ENCODE data around the gene TMEM120A. TPM values are rescaled to one million over a fixed set of nuclear protein-coding genes. Genes with fewer than 3 reads are reported as not detected.

Gene TMEM120A
- polyA plus RNA-seq, 1 of the 3 experiments (the other 2 are of a cell fraction): 59.8 TPM

DNA sequence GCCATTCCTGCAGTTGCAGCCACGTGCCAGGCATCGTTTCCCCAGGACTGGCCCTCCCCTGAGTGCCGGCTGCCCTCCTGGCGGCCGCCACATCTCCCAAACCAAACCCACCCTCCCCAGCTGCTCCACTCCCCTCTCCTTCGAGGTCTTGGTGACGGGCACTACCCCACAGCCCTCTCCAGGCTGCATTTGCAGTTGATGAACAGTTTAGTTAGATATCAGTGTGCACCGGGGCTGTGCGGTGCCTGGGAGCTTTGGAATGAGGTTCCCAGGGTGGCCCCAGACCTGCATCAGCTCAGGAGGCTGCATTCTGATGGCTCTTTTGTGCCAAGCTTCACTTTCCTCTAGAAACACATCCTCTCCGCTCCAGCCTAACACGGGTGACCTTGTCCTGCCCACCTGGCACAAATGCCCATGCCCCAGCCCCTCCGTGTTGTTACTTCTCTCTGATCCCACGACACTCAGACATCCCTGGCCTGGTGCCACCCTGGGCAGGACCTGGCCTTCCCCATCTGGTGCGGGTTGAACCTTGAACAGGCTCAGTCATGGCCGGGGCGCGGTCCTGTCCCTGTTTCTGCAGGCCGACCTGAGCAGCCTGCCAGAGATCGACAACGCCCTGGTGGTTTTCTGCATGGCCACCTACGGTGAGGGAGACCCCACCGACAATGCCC is 14.5 kb downstream of the TMEM120A start:
- H4K20me1 ChIP-seq (ENCODE audit: insufficient read depth): no peaks in the 10 kb centered on the region
- no peak overlapping the region for H3K4me2 ChIP-seq
- POLR2A ChIA-PET: no interaction called here
- no peak overlapping the region for H3K27ac ChIP-seq (ENCODE audit: low read depth in 2 of 2, low read length in 1 of 2)
- H2AFZ ChIP-seq (ENCODE audit: low read depth): no peak overlapping the region
- peak; percentile 37 for DNase-seq
- H3K4me1 ChIP-seq (ENCODE audit: control insufficient read depth in 1 of 2, insufficient read depth in 2 of 2, low read depth in 1 of 2, low read length in 1 of 2): no peaks in the 10 kb centered on the region; a peak in 1 of 4 replicates
- no peaks in the 10 kb centered on the region for H3K9me3 ChIP-seq
- H3K9ac ChIP-seq: no peak overlapping the region
- H3K4me3 ChIP-seq (ENCODE audit: low read depth in 2 of 2, low read length in 1 of 2): no peak overlapping the region
- CTCF ChIA-PET: interaction anchor here (0.9 kb wide), 1 partner anchor 10 kb away, joined by 3 read pairs; no protein-coding TSS in a partner anchor
- H3F3A ChIP-seq (replicated peaks; ENCODE audit: insufficient read depth): no peaks in the 10 kb centered on the region
- TF ChIP-seq, protein P1, sequence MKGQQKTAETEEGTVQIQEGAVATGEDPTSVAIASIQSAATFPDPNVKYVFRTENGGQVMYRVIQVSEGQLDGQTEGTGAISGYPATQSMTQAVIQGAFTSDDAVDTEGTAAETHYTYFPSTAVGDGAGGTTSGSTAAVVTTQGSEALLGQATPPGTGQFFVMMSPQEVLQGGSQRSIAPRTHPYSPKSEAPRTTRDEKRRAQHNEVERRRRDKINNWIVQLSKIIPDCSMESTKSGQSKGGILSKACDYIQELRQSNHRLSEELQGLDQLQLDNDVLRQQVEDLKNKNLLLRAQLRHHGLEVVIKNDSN (IDR thresholded peaks at IDR 0.05; ENCODE audit: borderline replicate concordance, low read depth): no peak
- TF ChIP-seq, protein P2, sequence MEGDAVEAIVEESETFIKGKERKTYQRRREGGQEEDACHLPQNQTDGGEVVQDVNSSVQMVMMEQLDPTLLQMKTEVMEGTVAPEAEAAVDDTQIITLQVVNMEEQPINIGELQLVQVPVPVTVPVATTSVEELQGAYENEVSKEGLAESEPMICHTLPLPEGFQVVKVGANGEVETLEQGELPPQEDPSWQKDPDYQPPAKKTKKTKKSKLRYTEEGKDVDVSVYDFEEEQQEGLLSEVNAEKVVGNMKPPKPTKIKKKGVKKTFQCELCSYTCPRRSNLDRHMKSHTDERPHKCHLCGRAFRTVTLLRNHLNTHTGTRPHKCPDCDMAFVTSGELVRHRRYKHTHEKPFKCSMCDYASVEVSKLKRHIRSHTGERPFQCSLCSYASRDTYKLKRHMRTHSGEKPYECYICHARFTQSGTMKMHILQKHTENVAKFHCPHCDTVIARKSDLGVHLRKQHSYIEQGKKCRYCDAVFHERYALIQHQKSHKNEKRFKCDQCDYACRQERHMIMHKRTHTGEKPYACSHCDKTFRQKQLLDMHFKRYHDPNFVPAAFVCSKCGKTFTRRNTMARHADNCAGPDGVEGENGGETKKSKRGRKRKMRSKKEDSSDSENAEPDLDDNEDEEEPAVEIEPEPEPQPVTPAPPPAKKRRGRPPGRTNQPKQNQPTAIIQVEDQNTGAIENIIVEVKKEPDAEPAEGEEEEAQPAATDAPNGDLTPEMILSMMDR (IDR thresholded peaks at IDR 0.05): no peak
- TF ChIP-seq, protein P3, sequence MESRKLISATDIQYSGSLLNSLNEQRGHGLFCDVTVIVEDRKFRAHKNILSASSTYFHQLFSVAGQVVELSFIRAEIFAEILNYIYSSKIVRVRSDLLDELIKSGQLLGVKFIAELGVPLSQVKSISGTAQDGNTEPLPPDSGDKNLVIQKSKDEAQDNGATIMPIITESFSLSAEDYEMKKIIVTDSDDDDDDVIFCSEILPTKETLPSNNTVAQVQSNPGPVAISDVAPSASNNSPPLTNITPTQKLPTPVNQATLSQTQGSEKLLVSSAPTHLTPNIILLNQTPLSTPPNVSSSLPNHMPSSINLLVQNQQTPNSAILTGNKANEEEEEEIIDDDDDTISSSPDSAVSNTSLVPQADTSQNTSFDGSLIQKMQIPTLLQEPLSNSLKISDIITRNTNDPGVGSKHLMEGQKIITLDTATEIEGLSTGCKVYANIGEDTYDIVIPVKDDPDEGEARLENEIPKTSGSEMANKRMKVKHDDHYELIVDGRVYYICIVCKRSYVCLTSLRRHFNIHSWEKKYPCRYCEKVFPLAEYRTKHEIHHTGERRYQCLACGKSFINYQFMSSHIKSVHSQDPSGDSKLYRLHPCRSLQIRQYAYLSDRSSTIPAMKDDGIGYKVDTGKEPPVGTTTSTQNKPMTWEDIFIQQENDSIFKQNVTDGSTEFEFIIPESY (IDR thresholded peaks at IDR 0.05; ENCODE audit: borderline replicate concordance, low read depth): no peak
- no peak for TF ChIP-seq POLR2AphosphoS5 (IDR thresholded peaks at IDR 0.05; ENCODE audit: low read depth, low read length)
- no peak for TF ChIP-seq NFIC (IDR thresholded peaks at IDR 0.05; ENCODE audit: borderline replicate concordance)
- TF ChIP-seq, protein P4, sequence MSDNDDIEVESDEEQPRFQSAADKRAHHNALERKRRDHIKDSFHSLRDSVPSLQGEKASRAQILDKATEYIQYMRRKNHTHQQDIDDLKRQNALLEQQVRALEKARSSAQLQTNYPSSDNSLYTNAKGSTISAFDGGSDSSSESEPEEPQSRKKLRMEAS (IDR thresholded peaks at IDR 0.05; ENCODE audit: low read depth): no peak
- no peak for TF ChIP-seq YY1 (IDR thresholded peaks at IDR 0.05; ENCODE audit: low read depth)
- TF ChIP-seq RXRA (IDR thresholded peaks at IDR 0.05; ENCODE audit: borderline replicate concordance, low read depth): no peak
- no peak for TF ChIP-seq TEAD4 (IDR thresholded peaks at IDR 0.05; ENCODE audit: borderline replicate concordance, insufficient read depth)
- TF ChIP-seq RFX5 (IDR thresholded peaks at IDR 0.05; ENCODE audit: low read length): no peak
- TF ChIP-seq SMC3 (IDR thresholded peaks at IDR 0.05; ENCODE audit: low read depth, low read length): no peak
- no peak for TF ChIP-seq MEF2A (IDR thresholded peaks at IDR 0.05; ENCODE audit: borderline replicate concordance, low read depth)
- H3K9me2 ChIP-seq: no peaks in the 10 kb centered on the region
- H3K79me2 ChIP-seq (ENCODE audit: insufficient read depth): no peaks in the 10 kb centered on the region
- no peaks in the 10 kb centered on the region for H3K27me3 ChIP-seq (ENCODE audit: insufficient read depth)
- 91% methylated on average over 15 of the region's 22 CpGs for WGBS (ENCODE audit: low lambda C conversion rate)
- peaks cover 26 to 39% of the 10 kb centered on the region in 2 experiments for H3K36me3 ChIP-seq (replicated peaks in 1 of 2; ENCODE audit: control insufficient read depth in 1 of 2, insufficient read depth in 2 of 2, low read length in 1 of 2)

Measured in SK-N-SH (cell line).